ENCODE results near the gene TARDBP.
"Not testable (repeated sequence)": the region's sequence is repeated elsewhere in the genome, so short reads cannot be mapped to it uniquely, and the experiment has no call there.

TARDBP gene

DNA sequence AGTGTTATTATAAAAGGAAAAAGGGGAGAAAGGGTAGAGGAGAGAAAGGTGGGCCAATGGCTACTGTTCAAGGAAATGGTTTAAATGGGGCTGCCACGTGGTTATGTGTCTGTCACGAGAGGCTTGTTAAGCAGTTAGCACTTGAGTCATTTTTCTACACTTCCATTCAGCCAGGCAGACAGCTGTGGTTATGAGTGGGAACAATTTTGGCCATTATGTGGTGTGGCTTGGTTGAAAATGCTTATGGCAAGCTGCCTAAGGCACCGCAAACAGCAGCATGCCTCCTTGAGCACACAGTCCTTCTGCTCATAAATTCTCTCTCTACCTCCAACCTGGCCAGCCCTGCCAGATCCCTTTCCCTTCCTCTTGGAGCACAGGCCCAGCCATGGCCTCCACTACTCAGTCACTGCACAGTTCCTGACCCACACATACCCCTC is 50.5 kb downstream of the TARDBP start:
- peaks cover 9% of the 10 kb centered on the region for H3K27me3 ChIP-seq
- H3K36me3 ChIP-seq: peaks cover 38% of the 10 kb centered on the region
- peaks cover 17 to 19% of the 10 kb centered on the region in 2 experiments for H3K4me1 ChIP-seq (ENCODE audit: control insufficient read depth in 1 of 2, insufficient read depth in 1 of 2, low read depth in 1 of 2, low read length in 1 of 2)
- TF ChIP-seq, protein P1, sequence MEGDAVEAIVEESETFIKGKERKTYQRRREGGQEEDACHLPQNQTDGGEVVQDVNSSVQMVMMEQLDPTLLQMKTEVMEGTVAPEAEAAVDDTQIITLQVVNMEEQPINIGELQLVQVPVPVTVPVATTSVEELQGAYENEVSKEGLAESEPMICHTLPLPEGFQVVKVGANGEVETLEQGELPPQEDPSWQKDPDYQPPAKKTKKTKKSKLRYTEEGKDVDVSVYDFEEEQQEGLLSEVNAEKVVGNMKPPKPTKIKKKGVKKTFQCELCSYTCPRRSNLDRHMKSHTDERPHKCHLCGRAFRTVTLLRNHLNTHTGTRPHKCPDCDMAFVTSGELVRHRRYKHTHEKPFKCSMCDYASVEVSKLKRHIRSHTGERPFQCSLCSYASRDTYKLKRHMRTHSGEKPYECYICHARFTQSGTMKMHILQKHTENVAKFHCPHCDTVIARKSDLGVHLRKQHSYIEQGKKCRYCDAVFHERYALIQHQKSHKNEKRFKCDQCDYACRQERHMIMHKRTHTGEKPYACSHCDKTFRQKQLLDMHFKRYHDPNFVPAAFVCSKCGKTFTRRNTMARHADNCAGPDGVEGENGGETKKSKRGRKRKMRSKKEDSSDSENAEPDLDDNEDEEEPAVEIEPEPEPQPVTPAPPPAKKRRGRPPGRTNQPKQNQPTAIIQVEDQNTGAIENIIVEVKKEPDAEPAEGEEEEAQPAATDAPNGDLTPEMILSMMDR (IDR thresholded peaks at IDR 0.05): no peak
- H3K9me3 ChIP-seq: no peaks in the 10 kb centered on the region
- H3K27ac ChIP-seq: no peak overlapping the region
- no peak overlapping the region for H3K4me3 ChIP-seq (ENCODE audit: low read depth in 1 of 2, low read length in 1 of 2)

DNA sequence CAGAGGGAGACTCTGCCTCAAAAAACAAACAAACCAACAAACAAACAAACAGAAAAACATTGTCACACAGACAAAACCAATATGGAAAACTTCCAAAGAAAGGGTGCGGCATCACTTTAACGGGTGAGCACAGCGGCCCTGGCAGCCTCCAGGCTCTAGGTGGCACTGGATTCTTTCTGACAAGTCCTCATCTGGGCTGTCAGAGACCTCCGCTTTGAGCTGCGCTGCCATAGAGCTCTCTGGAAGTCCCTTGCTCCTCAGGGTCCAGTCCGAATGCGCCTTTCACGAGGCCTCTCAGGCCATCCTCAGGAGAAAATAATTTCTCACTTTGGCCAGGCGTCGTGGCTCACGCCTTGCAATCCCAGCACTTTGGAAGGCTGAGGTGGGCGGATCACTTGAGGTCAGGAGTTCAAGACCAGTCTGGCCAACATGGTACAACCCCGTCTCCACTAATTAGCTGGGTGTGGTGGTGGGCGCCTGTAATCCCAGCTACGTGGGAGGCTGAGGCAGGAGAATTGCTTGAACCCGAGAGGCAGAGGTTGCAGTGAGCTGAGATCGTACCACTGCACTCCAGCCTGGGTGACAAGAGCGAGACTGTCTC is 51.6 kb downstream of the TARDBP start:
- H3K4me3 ChIP-seq (ENCODE audit: low read depth in 1 of 2, low read length in 1 of 2); H3K27ac ChIP-seq; H3K27me3 ChIP-seq; H3K9me3 ChIP-seq: not testable (repeated sequence)
- peaks cover 16% of the 10 kb centered on the region in 2 experiments for H3K4me1 ChIP-seq (ENCODE audit: control insufficient read depth in 1 of 2, insufficient read depth in 1 of 2, low read depth in 1 of 2, low read length in 1 of 2)
- peaks cover 49% of the 10 kb centered on the region for H3K36me3 ChIP-seq

DNA sequence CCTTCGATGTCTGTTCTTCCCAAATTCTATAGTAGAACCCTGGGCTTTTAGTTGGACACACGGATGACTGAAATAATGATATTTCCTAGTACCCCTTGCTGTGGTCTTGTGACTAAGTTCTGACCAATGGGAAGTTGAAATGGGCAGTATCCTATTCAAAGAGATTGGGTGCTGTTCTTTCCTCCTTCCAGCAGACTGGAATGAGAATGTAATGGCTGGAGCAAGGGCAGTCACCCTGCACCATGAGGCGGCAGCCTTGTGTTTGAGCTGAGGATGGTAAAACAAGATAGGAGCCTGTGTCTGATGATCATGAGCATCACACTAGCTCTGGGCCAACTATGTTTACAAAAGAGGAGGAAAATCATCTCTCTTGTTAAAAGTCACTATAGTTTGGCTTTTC is 52.5 kb downstream of the TARDBP start:
- peaks cover 9 to 10% of the 10 kb centered on the region in 2 experiments for H3K4me1 ChIP-seq (ENCODE audit: control insufficient read depth in 1 of 2, insufficient read depth in 1 of 2, low read depth in 1 of 2, low read length in 1 of 2)
- H3K27me3 ChIP-seq: no peaks in the 10 kb centered on the region
- peaks cover 58% of the 10 kb centered on the region for H3K36me3 ChIP-seq
- H3K9me3 ChIP-seq: no peaks in the 10 kb centered on the region
- TF ChIP-seq, protein P1 (IDR thresholded peaks at IDR 0.05): no peak
- H3K4me3 ChIP-seq (ENCODE audit: low read depth in 1 of 2, low read length in 1 of 2): no peak overlapping the region
- no peak overlapping the region for H3K27ac ChIP-seq

DNA sequence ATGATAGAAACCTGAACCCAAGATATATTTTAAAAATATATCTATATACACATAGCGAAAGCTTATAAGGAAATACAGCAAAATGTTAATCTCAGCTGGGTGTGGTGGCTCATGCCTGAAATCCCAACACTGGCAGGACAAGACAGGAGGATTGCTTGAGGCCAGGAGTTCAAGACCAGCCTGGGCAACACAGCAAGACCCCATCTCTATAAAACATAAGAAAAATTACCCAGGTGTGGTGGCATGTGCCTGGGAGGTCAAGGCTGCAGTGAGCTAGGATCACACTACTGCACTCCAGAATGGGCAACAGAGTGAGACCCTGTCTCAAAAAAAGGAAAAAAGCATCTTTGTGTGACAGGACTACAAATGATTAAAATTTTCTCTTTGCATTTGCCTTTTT is 53.3 kb downstream of the TARDBP start:
- Histone ChIP-seq H3K36me3 (peaks cover 66% of the 10 kb centered on the region), H3K9me3 (no peaks in the 10 kb centered on the region), H3K27ac (no peak overlapping the region), H3K4me1 (ENCODE audit: control insufficient read depth in 1 of 2, insufficient read depth in 1 of 2, low read depth in 1 of 2, low read length in 1 of 2) (peaks cover 2% of the 10 kb centered on the region in 2 experiments), H3K4me3 (ENCODE audit: low read depth in 1 of 2, low read length in 1 of 2) (no peak overlapping the region), H3K27me3 (no peaks in the 10 kb centered on the region)
- TF ChIP-seq, protein P1 (IDR thresholded peaks at IDR 0.05): no peak

DNA sequence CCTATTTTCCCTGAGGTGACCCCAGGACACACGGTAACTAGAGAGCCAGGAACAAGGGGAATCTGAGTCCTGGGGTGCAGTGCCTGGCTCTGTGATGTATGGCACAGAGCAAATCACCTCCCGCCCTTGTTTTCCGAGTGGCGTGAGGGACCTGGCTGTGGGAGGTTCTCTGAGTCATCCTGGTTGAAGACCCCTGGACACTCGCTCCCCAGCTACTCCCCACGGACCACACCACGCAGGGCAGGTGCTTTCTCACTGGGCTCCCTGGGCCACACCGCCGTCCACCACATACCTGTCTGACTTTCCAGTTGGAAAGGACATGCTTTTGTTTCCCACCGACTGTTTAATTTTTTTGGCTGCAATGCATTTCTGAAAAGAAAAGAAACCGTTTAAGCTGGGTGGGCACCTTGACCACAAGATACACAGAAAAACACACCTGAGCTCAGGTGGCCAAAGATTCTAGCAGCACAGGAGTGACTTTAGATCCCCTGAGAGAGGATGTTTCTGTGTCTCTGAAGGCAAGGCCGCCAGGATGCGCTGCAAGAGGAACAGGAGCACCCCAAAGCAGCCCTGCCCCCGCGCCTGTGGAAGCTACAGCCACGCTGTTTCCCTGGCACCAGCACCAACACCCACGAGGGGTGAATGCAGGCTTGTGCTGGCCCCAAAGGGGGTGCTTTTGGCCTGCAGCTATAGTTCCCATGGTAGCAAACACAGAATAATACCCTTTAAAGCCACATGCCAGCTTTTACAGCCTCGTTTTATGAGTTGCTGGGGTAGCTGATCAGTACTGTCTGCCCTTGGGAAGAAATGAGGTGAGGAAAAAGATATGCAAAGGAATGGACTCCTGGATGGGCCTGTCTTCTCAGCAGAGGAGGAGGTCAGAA is 55.5 kb downstream of the TARDBP start:
- TF ChIP-seq, protein P1 (IDR thresholded peaks at IDR 0.05): no peak
- Histone ChIP-seq H3K4me3 (ENCODE audit: low read depth in 1 of 2, low read length in 1 of 2) (no peak overlapping the region), H3K27ac (no peak overlapping the region), H3K36me3 (peaks cover 88% of the 10 kb centered on the region), H3K9me3 (no peaks in the 10 kb centered on the region), H3K4me1 (ENCODE audit: control insufficient read depth in 1 of 2, insufficient read depth in 1 of 2, low read depth in 1 of 2, low read length in 1 of 2) (no peaks in the 10 kb centered on the region), H3K27me3 (no peaks in the 10 kb centered on the region)

Data from neutrophil (primary cell).